Epithelial cell of esophagus (primary cell): ENCODE measurements around the gene SLC39A11.
"Not testable (repeated sequence)": the region's sequence is repeated elsewhere in the genome, so short reads cannot be mapped to it uniquely, and the experiment has no call there.

ENCODE experiments used
- DNase-seq: peaks from one replicate; pipeline ENCODE4 v3.0.0; 2010; ENCODE audit warnings: low read depth
- H3K4me3 ChIP-seq: 2 replicates; pipeline ENCODE4 v1.5.1; 2011; ENCODE audit warnings: mild to moderate bottlenecking, low read length, control low read depth
- CTCF ChIP-seq: IDR thresholded peaks from 2 replicates; pipeline ENCODE4 v1.5.1; 2011; ENCODE audit warnings: low read depth, mild to moderate bottlenecking, low read length, control low read depth, inconsistent platforms; ENCODE audit not compliant: insufficient read depth; ENCODE audit errors: missing control alignments

SLC39A11 gene

GRCh38 chr17:73060721-73061120, 31.8 kb downstream of the SLC39A11 start:
- H3K4me3 ChIP-seq = no peak overlapping the region
- no peak for DNase-seq
- TF ChIP-seq CTCF = no peak

GRCh38 chr17:73059713-73060112, 32.8 kb downstream of the SLC39A11 start:
- H3K4me3 ChIP-seq = not testable (repeated sequence)
- DNase-seq = peak; percentile 50

GRCh38 chr17:73058022-73058421, 34.5 kb downstream of the SLC39A11 start:
- no peak overlapping the region for H3K4me3 ChIP-seq
- TF ChIP-seq CTCF = no peak
- no peak for DNase-seq

- TF ChIP-seq CTCF = no peak
- no peak overlapping the region for H3K4me3 ChIP-seq
- no peak for DNase-seq
Measured at GRCh38 chr17:73057196-73057595, 35.3 kb downstream of the SLC39A11 start.

GRCh38 chr17:73052923-73053322, 39.6 kb downstream of the SLC39A11 start:
- TF ChIP-seq CTCF = no peak
- H3K4me3 ChIP-seq = no peak overlapping the region
- no peak for DNase-seq

GRCh38 chr17:73050797-73051196, 41.7 kb downstream of the SLC39A11 start:
- no peak for DNase-seq
- no peak overlapping the region for H3K4me3 ChIP-seq
- no peak for TF ChIP-seq CTCF

GRCh38 chr17:73048170-73048569, 44.3 kb downstream of the SLC39A11 start:
- no peak overlapping the region for H3K4me3 ChIP-seq
- DNase-seq = no peak
- TF ChIP-seq CTCF = no peak

- H3K4me3 ChIP-seq = no peak overlapping the region
- no peak for DNase-seq
- no peak for TF ChIP-seq CTCF
Measured at GRCh38 chr17:73045724-73046123, 46.8 kb downstream of the SLC39A11 start.
